ENCODE measurements around the gene EFCAB13.
A peak's percentile ranks its signal among the peaks of the same experiment; 100 is the strongest.
"Not testable (repeated sequence)": the region's sequence is repeated elsewhere in the genome, so short reads cannot be mapped to it uniquely, and the experiment has no call there.

The EFCAB13 gene

DNA sequence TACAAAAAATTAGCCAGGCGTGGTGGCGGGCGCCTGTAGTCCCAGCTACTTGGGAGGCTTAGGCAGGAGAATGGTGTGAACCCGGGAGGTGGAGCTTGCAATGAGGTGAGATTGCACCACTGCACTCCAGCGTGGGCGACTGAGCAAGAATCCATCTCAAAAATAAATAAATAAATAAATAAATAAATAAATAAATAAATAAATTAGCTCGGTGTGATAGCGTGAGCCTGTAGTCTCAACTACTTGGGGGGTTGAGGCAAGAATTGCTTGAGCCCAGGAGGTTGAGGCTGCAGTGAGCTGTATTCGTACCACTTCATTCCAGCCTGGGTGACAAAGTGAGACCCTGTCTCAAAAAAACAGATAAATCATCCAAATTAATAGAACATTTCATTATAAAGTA lies 108.5 kb downstream of the EFCAB13 start:
- not testable (repeated sequence) for DNase-seq

GRCh38 chr17:47465165-47465564 lies 141.4 kb downstream of the EFCAB13 start:
- DNase-seq = no peak

GRCh38 chr17:47466976-47467375 lies 143.2 kb downstream of the EFCAB13 start:
- peak; percentile 50 for DNase-seq

DNA sequence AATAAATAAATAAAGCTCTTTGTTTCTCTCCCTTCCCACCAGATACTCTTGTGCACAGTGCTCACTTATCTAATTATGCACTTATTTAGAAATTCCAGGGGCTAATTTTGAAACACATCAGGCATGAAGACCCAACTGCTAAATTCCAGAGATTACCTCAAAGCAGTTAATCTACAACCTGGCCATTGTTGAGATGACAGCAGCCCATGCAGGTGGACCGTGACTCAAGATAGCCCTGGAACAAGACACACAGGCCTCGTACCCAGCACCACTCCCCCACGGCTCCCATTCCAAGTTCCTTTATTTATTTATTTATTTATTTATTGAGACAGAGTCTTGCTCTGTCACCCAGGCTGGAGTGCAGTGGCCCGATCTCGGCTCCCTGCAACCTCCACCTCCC lies 147.1 kb downstream of the EFCAB13 start:
- DNase-seq = no peak

DNA sequence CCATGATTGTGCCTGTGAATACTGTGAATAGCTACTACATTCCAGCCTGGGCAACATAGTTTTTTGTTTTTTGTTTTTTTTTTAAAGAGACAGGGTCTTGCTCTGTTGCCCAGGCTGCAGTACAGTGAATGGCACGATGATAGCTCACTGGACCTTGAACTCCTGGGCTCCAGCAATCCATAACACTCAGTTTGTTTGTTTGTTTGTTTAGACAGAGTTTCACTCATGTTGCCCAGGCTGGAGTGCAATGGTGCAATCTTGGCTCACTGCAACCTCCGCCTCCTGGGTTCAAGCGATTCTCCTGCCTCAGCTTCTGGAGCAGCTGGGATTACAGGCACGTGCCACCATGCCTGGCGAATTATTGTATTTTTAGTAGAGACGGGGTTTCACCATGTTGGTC lies 148.3 kb downstream of the EFCAB13 start:
- not testable (repeated sequence) for DNase-seq

Data from fibroblast of skin of scalp (primary cell).